K562 (cell line): ENCODE results near the gene HSPB8. TPM values are rescaled to one million over a fixed set of nuclear protein-coding genes. Genes with fewer than 3 reads are reported as not detected.

Source experiments
- ATAC-seq: fragments of 200-7000 bp; cut with Tn5 transposase; 3 replicates; pipeline ENCODE4 v1.9.1; 2020; ENCODE audit warnings: moderate library complexity
- BruUV-seq: library from RNA; stranded (reverse); fragments of 400-500 nt; replicated peaks from 2 replicates; lab custom pipeline; 2021; lab: Mats Ljungman, UMichigan
- CTCF ChIA-PET: fragments of 300-600 bp; formaldehyde crosslinking; extraction: SDS; loops from one replicate; lab custom pipeline; 2021; ENCODE audit warnings: low intra/inter-chr PET ratio; lab: Yijun Ruan, JAX
- POLR2A ChIA-PET: fragments of 300-600, 350-650 bp; sonication (Branson Sonifier 250); formaldehyde crosslinking; extraction: SDS; loops from one replicate; lab custom pipeline; 2021; ENCODE audit warnings: antibody characterized with exemption, inconsistent platforms; lab: Yijun Ruan, JAX
- DNase-seq, 4 experiments: peaks; one replicate each; pipeline versions ENCODE4 v3.0.0 to v3.0.0-alpha.2; 2011 to 2018; ENCODE audit warnings: low spot score in 3 of 4, mixed read lengths in 3 of 4; ENCODE audit errors: extremely low read depth in 1 of 4
- FAIRE-seq: peaks from 2 replicates; lab custom pipeline; 2011; peaks lifted over from hg19 to GRCh38; lab: Jason Lieb, UNC
- H2AFZ ChIP-seq: 2 replicates; pipeline ENCODE4 v1.6.0; 2011; ENCODE audit warnings: low read depth, low read length, control low read depth, inconsistent platforms
- H3K27ac ChIP-seq: fragments of 200-600 bp; 3 replicates; pipeline ENCODE4 v1.8.0; 2011; ENCODE audit warnings: low read depth, mild to moderate bottlenecking, control low read depth, inconsistent platforms, low read length, moderate library complexity, mixed read lengths; ENCODE audit errors: extremely low read depth
- H3K27me3 ChIP-seq, 2 experiments: fragments of 300-600 bp in 1 of 2; 2 replicates in 1 of 2; 3 replicates in 1 of 2; pipeline versions ENCODE4 v1.6.0 to v1.8.0; 2011; ENCODE audit warnings: inconsistent platforms in 2 of 2, low read length in 2 of 2, mild to moderate bottlenecking in 1 of 2, mixed read lengths in 1 of 2, moderate library complexity in 1 of 2; ENCODE audit not compliant: control insufficient read depth in 2 of 2, insufficient read depth in 2 of 2
- H3K36me3 ChIP-seq: fragments of 300-600 bp; 3 replicates; pipeline ENCODE4 v1.8.0; 2011; ENCODE audit warnings: mild to moderate bottlenecking, low read length, inconsistent platforms; ENCODE audit not compliant: control insufficient read depth, insufficient read depth
- H3K4me1 ChIP-seq, 2 experiments: fragments of 200-600 bp in 1 of 2; replicated peaks in 1 of 2; 2 replicates in 1 of 2; 3 replicates in 1 of 2; pipeline versions ENCODE4 v1.5.1 to v1.8.0; 2011; ENCODE audit warnings: inconsistent platforms in 2 of 2, low read length in 2 of 2, mild to moderate bottlenecking in 1 of 2, mixed read lengths in 1 of 2, moderate library complexity in 1 of 2; ENCODE audit not compliant: control insufficient read depth in 2 of 2, insufficient read depth in 2 of 2
- H3K4me2 ChIP-seq: 2 replicates; pipeline ENCODE4 v1.6.1; 2011; ENCODE audit warnings: low read length, control low read depth, inconsistent platforms, mixed read lengths; ENCODE audit not compliant: insufficient read depth
- H3K4me3 ChIP-seq: fragments of 200-600 bp; sonication (generic), shearing (Covaris generic); 2 replicates; pipeline ENCODE4 v1.5.1; 2016; ENCODE audit warnings: control low read depth, inconsistent platforms
- H3K79me2 ChIP-seq: fragments of 200-600 bp; 3 replicates; pipeline ENCODE4 v1.8.0; 2011; ENCODE audit warnings: low read length, inconsistent platforms; ENCODE audit not compliant: control insufficient read depth, insufficient read depth
- H3K9ac ChIP-seq, 2 experiments: 2 replicates each; pipeline versions ENCODE4 v1.6.0 to v1.6.1; 2011; ENCODE audit warnings: low read depth in 2 of 2, low read length in 2 of 2, control low read depth in 1 of 2, inconsistent platforms in 1 of 2, mild to moderate bottlenecking in 1 of 2, mixed read lengths in 1 of 2; ENCODE audit not compliant: insufficient read depth in 1 of 2
- H3K9me1 ChIP-seq: one replicate; pipeline ENCODE4 v1.6.0; 2011; ENCODE audit warnings: inconsistent platforms, mild to moderate bottlenecking, low read length, moderate library complexity; ENCODE audit not compliant: control insufficient read depth, insufficient read depth
- H3K9me3 ChIP-seq: replicated peaks from 2 replicates; pipeline ENCODE4 v1.5.1; 2011; ENCODE audit warnings: low read depth, low read length, inconsistent platforms; ENCODE audit not compliant: control insufficient read depth, insufficient read depth
- H4K20me1 ChIP-seq: replicated peaks from 2 replicates; pipeline ENCODE4 v1.6.1; 2011; ENCODE audit warnings: low read length, inconsistent platforms, mixed read lengths; ENCODE audit not compliant: control insufficient read depth, insufficient read depth
- CBFB ChIP-seq: sonication (generic); formaldehyde crosslinking; IDR thresholded peaks from 2 replicates; pipeline ENCODE4 v1.4.0; 2020; ENCODE audit warnings: mild to moderate bottlenecking, missing genetic modification reagents
- CREM ChIP-seq: IDR thresholded peaks from 2 replicates; pipeline ENCODE4 v1.6.1; 2014; ENCODE audit warnings: antibody characterized with exemption, low read depth
- ESRRA ChIP-seq: fragments of 450-650 bp; IDR thresholded peaks from 2 replicates; pipeline ENCODE4 v1.6.1; 2014; ENCODE audit warnings: low read depth, mild to moderate bottlenecking, moderate library complexity, borderline replicate concordance
- MAFF ChIP-seq: IDR thresholded peaks from 2 replicates; pipeline ENCODE4 v1.6.1; 2012; ENCODE audit warnings: low read length, improper control_type of control experiment
- MTA1 ChIP-seq: fragments of 450-650 bp; IDR thresholded peaks from 2 replicates; pipeline ENCODE4 v1.6.1; 2017; ENCODE audit warnings: borderline replicate concordance
- NFATC3 ChIP-seq: fragments of 450-650 bp; IDR thresholded peaks from 2 replicates; pipeline ENCODE4 v1.6.1; 2017; ENCODE audit warnings: mild to moderate bottlenecking
- POLR2G ChIP-seq: fragments of 200-400 bp; formaldehyde crosslinking; IDR thresholded peaks from 2 replicates; pipeline ENCODE4 v1.6.1; 2017; ENCODE audit warnings: low read depth, mild to moderate bottlenecking, antibody characterized with exemption, low read length, moderate library complexity
- RBM17 ChIP-seq: fragments of 200-400 bp; formaldehyde crosslinking; IDR thresholded peaks from 2 replicates; pipeline ENCODE4 v1.6.1; 2017; ENCODE audit warnings: low read depth, mild to moderate bottlenecking, low read length, borderline replicate concordance
- SAP30 ChIP-seq: fragments of 200-600 bp; sonication (generic); IDR thresholded peaks from 2 replicates; pipeline ENCODE4 v1.6.1; 2012; ENCODE audit warnings: borderline replicate concordance, low read depth, mild to moderate bottlenecking, moderate library complexity, low read length, control low read depth, inconsistent platforms; ENCODE audit not compliant: insufficient read depth, poor library complexity, severe bottlenecking
- SUPT5H ChIP-seq: fragments of 450-650 bp; IDR thresholded peaks from 2 replicates; pipeline ENCODE4 v1.6.1; 2016
- TBP ChIP-seq: optimal IDR thresholded peaks from 2 replicates; pipeline ENCODE3; 2011; ENCODE audit warnings: low read depth, low read length, improper control_type of control experiment
- ZNF165 ChIP-seq: fragments of 250-450 bp; sonication (Bioruptor Pico); IDR thresholded peaks from 2 replicates; pipeline ENCODE4 v1.4.0; 2020; ENCODE audit warnings: borderline replicate concordance
- ZNF316 ChIP-seq: fragments of 450-650 bp; IDR thresholded peaks from 2 replicates; pipeline ENCODE4 v1.6.1; 2016
- ZNF347 ChIP-seq: fragments of 450-650 bp; formaldehyde crosslinking; IDR thresholded peaks from 2 replicates; pipeline ENCODE4 v1.4.0; 2020; ENCODE audit warnings: low read depth, mild to moderate bottlenecking, moderate library complexity
- ZNF384 ChIP-seq: IDR thresholded peaks from 2 replicates; pipeline ENCODE4 v1.6.1; 2012; ENCODE audit warnings: low read depth, low read length, improper control_type of control experiment
- ZNF407 ChIP-seq: fragments of 450-650 bp; IDR thresholded peaks from 2 replicates; pipeline ENCODE4 v1.6.1; 2016; ENCODE audit warnings: low read depth
- WGBS: fragments of 100-300 bp; shearing (Covaris generic); methylation state at CpG from one replicate; pipeline ENCODE4 v1.1.6; 2016; ENCODE audit warnings: low coverage, mixed read lengths; ENCODE audit not compliant: insufficient coverage; ENCODE audit errors: missing lambda C conversion rate; 5-methylcytosine and 5-hydroxymethylcytosine counted together
- in situ Hi-C: fragments of 300-500 bp; cut with MboI; formaldehyde crosslinking; loops from 4 replicates; pipeline ENCODE4 v1.15.0; 2018; ENCODE audit warnings: inconsistent platforms, mixed read lengths
- intact Hi-C: fragments of 100-400 bp; cut with micrococcal nuclease; formaldehyde crosslinking; loops from 2 replicates; pipeline ENCODE4 v1.14.2; 2022
- polyA plus RNA-seq, 8 experiments: library from polyadenylated mRNA; depleted of rRNA in 4 of 8; stranded (reverse) in 5 of 8; unstranded in 3 of 8; fragments of >200 nt; fragmentation: Nextera tagmentation in 2 of 8; fragmentation: Illumina TruSeq in 1 of 8; extraction: Ambion mirVana in 2 of 8; extraction: Trizol in 1 of 8; gene quantifications; 2 replicates each; pipeline versions ENCODE4 v1.2.1 to v1.2.3, GENCODE V29; 2011 to 2014; ENCODE audit warnings: inconsistent platforms in 1 of 8, missing spikeins in 1 of 8
- total RNA-seq, 7 experiments: library from RNA; depleted of rRNA in 6 of 7; stranded (reverse); fragments of >200 nt in 6 of 7; fragmentation: Illumina TruSeq in 2 of 7; extraction: Trizol in 2 of 7; gene quantifications; 2 replicates each; pipeline versions ENCODE4 v1.2.1 to v1.2.3, GENCODE V29; 2011 to 2021; ENCODE audit warnings: low replicate concordance in 1 of 7

Gene HSPB8
- total and polyA plus RNA-seq, 9 of the 15 experiments (the other 6 are each of a cell fraction or from before 2014, with no cell fraction given): 0.13 TPM; not detected in 8

DNA sequence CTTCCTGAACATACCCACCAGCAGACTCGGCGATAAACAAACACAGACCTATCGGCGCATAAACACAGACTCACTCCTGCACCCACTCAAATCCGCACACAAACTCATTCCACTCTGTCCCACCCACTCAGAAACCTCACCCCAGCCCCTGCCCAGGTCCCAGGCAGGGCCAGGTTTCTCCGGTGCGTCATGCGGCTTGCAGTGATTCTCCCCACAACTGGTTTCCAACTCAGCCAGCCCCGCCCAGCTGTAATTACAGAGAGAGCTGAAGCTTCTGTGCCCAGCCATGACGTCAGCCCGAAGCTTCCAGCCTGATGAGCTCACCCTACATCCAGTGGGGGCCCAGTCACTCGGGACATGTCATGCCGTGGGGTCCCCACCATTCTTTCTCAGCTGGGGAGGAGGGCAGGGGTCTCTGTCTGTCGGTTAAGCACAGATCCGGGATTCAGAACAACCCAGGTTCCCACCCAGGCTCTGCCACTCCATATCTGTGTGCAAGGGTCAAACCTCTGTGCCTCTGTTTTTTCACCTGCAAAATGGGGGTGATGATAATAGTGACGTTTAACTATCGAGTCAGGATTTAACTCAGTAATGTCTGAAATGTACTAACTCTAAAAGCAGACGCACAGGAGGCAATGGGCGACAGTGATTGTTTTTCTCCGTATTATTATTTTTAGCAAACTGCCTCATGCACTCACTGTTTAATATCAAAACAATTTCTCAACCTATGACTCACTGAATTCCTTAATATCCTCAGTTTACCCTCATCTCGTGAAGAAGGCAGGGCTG, 2.3 kb upstream of the HSPB8 start:
- Histone ChIP-seq H3K79me2 (no peaks in the 10 kb centered on the region), H3K27me3 (peaks cover 4 to 32% of the 10 kb centered on the region in 2 experiments; a peak in 3 of 5 replicates), H3K9me1 (no peaks in the 10 kb centered on the region), H3K27ac (no peak overlapping the region), H3K9ac (no peak overlapping the region), H3K4me3 (no peak overlapping the region), H3K36me3 (no peaks in the 10 kb centered on the region), H3K4me1 (peaks cover 0 to 12% of the 10 kb centered on the region in 2 experiments; a peak in 1 of 5 replicates), H3K9me3 (no peaks in the 10 kb centered on the region), H4K20me1 (no peaks in the 10 kb centered on the region; the same call in 1 of the 2 replicates), H3K4me2 (no peak overlapping the region), H2AFZ (no peak overlapping the region)
- FAIRE-seq (no peak), DNase-seq (peak in 1 of 4 experiments; percentile 16), ATAC-seq (no peak; the same call in 2 of the 3 replicates)
- 4% methylated on average over 21 of the region's 21 CpGs for WGBS
- ChIA-PET POLR2A (interaction anchor here (0.6 kb wide), 1 partner anchor 577 kb away, joined by 3 read pairs; no protein-coding TSS in a partner anchor), CTCF (no interaction called here)
- in situ Hi-C loops (no loop called here), intact Hi-C loops (no loop called here)
- no TSS peak for BruUV-seq
- TF ChIP-seq SUPT5H (no peak), MTA1 (no peak), ZNF316 (no peak), NFATC3 (no peak), CREM (peak; percentile 50; the same call in 1 of the 2 replicates), POLR2G (no peak), ESRRA (peak; percentile 20; the same call in 1 of the 2 replicates), ZNF347 (CRISPR knock-in tag) (no peak), RBM17 (no peak), CBFB (CRISPR knock-in tag) (no peak), ZNF407 (no peak), ZNF165 (CRISPR knock-in tag) (no peak), SAP30 (no peak), ZNF384 (no peak), MAFF (no peak), TBP (no peak)
